HG03575 (cell line): ENCODE results near the gene PRKAR1B.

ENCODE experiments used
- ATAC-seq: cut with Tn5 transposase; IDR thresholded peaks from one replicate; pipeline ENCODE4 v1.9.1; 2021; ENCODE audit not compliant: unreplicated experiment, insufficient number of reproducible peaks, low FRiP score; ENCODE audit errors: extremely low read depth

The PRKAR1B gene

DNA sequence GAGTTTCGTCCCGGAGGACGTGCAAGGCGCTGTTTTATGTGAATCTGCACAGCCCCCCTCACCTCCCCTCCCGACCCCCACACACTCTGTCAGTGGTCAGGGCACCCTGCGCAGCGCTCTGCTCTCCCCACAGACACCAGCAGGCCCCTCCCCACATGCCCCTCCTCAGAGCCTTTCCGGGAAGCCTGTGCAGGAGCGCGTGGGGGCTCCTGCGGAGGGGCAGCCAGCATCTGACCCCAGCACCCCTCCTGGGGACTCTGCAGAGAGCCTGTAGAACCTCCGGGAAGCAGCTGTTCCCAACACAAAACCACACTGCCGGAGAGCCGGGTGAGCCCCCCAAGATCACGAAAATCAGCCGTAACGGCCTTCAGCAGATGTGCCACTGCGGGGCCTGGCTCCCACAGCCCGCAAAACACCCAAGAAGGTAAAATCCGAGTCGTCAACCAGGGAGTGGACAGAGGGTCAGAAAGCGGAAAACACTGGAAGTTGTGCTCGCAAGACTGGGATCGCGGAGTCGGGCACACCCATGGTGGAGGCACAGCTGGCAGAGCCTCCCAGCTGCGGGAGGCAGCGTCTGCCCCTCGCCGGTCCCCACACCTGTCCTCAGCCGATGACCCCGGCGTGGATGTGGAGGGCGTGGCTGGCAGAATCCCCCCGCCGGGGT, 153.7 kb downstream of the PRKAR1B start:
- ATAC-seq: no peak

DNA sequence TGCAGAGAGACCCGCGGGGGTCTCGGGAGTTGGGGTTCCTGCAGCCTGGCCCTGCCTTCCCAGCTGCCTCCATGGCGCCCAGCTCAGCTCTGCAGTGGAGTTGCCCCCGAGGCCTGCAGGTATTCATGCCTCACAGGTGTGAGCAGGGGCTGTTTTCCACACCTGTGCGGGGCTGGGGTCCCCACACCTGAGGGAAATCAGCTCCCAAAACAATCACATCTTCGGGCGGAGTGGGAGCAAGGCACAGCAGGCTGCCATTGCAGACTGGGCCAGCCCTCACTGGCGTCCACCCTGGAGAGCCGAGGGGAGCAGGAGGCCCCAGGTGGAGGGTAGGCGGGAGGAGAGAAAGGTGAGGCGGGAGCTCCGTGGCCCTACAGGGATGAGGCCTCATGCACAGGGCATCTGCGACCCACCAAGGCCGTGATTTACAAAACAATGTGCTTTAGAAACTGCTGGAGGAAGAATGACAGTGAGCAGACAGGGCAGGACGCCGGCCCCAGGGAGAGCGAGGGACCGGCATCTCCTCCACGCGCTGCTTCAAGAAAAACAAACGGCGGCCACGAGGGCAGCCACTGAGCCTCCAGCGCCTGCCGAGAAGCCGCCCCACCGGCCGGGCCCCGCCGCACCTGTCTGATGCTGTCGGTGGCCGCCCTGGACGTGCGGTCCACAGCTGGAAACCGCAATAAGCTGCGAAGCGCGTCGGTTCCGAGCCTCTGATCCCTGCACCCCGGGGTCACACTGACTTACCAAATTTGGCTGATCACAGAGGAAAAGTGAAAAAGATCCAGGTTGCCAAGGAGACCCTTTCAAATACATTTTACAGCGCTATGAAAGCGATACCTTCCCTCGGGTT, 154.4 kb downstream of the PRKAR1B start:
- ATAC-seq: no peak

DNA sequence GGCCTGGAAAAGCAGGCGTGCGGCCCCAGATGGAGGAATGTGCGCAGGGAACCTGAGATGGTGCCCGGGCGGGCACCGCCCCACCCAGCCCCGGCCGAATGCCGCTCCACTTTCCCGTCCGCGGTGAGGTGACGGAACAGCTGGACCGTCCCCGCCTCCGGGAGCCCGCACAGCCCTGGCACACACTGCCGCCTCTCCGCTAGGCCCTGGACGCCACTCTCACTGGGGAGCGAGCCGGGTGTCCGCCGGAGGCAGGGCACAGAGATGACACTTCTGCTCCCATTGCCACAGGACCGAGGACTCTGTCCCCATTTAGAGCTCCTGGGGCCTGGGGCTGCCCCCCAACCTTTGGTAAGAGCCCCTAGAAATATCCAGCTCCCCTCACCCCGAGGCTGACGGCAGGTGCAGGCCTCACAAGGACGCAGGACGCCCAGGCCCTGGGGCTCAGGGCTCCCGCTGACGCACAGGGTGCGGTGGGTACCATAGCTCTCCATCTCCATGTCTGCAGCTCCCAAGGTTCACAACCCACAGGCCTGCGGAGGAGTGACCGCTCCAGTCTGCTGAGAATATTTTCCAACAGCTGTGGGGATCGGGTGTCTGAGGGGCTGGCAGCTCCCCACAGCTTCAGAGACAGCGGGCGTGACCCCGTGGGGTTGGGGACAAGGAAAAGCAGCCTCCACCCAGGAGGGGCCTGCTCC, 155.2 kb downstream of the PRKAR1B start:
- no peak for ATAC-seq

DNA sequence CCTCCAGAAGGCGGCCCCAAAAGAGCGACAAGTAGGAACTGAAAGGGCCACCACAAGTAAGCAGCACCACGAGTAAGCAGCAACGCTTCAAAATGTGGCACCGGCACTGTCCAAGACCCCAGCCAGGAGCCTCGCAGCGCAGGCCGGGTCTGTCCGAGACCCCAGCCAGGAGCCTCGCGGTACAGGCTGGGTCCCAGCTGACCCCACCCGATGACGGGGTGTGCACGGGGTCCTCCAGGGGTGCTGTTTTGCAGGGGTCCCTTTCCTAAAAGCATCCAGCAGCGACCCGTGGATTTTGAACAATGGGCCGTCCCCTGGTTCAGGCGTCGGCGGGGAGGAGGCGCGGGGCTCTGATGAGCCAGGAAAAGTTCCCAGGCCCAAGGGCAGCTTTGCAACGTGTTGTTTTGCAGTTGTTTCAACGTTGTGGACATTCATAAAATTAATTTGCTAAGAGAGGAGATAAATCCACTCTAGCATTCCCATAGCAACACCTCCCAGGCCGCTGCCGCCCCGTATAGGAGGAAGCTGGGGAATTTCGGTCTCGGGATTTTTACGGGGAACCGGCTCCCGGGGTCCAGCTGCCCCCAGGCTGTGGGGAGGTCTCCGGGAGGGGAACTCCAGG, 155.9 kb downstream of the PRKAR1B start:
- ATAC-seq: no peak

DNA sequence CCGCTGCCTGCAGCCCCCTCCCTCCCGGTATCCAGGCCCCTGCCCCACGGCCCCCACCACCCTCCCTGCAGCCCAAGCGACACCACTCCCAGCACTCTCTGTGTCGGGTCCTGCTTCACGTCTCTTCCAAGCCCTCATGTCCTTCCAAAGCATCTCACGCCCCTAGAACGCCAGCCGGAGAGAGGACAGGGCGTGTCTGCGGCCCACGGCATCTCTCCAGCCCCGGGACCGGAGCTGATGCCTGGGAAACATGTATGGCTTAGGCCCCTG, 156.3 kb downstream of the PRKAR1B start:
- no peak for ATAC-seq

DNA sequence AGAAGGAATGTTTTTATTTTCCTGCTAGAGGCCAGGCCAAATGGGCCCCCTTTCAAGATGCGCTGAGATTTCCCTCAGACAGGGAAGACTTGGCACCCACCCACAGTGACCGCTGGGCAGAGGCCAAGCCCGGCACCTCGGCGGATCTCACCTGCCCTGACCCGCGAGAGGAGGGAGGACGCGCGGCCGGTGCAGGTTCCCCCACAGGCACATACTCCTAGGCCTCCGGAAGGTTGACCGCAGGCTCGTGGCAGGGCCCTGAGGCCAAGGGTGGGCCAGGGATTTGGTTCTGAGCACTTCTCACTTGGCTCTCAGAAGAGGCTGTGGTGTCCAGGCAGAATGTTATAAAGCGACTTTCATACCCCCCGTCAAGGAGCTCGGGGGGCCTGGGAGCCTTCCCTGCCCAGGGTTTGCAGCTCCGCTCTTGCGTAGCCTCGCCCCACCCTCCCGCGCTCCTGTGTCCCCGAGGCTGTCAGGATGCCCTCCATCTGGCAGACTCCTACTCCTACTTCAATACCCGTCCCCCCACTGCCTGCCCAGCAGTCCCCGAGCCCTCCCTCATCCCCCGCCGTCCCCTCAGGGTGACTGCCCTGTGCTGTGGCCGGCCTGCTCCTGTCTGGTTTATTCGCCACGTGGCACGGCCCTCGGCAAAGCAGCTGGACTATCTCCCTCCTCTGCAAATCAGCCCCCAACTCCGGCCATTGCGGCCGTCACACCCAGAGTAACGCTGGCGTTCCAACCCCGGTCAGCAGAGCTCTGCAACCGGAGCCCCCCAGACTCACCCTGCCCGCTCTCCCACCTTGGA, 156.9 kb downstream of the PRKAR1B start:
- ATAC-seq: no peak

DNA sequence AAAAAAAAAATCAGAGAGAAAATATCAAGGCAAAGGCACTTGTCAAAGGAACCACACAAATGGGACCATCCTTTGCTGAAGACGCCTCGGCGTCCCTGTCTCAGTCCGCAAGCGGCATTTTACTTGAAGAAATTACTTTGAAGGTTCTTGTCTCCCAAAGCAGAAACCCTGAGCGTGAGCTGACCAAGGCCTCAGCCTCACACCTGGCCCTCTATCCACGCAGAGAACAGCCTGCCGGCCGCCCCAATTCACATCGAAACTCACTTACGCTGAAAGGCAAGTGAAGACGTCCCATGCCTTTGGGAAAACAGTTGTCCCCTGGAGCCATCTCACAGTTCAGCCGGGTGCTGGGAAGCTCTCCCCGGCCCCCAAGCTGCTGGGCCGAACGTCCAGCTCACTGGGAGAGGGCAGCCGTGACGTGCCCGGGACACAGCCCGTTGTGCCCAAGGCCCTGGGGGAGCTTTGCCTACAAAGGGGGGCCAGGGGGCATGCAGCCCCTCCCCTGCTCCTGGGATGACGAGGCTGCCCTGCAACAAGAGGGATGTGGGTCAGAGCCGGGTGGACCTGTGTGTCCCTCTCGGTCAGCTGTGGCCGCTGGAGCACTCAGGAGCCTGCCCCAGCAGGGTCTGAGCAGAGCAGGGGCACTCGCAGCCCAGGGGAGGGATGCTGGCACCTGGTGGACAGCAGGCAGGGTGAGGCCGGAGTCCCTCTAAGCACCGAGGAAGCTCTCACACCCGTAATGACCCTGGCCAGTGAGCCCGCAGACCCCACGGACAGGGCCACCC, 157.8 kb downstream of the PRKAR1B start:
- ATAC-seq: no peak

DNA sequence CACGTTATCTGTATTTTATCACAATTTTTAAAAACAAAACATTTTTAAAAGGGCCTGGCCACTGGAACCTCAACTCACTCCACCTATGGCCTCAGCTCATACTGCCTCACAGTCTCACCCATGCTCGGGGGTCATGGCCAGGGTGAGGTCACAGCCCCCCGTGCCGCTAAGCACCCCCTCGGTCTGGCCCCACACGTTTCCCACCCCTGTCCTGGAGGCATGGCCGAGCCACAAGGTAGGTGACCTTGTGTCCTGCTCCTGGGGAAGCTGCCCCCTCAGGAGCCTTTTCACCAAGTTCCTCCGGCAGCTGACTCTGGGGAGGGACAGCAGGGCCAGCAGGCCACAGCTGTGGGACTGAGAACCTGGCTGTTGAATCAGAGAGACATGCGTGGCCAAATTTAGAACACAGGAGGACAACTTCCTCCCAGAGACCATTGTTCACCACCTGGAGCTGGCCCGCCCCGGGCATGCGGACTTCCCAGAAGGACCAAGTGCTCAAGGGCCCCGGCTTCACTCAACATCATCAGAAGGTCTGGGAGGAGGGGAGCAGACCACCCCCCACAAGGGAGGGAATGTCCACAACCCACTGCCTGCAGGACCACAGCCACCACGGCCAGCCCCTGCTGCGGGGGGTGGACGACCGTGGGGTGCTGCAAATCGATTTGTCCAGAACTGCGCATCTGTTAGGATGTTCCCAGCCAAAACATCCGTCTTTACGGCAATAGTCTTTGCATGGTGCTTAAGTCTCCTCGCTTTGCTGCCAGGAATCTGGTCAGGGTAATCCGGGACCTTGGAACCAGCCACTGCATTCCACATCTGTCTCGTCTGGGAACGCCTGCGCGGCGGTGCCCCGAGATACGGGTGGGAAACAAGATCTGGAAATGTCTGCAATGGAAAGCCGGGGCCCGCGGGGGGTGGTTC, 158.8 kb downstream of the PRKAR1B start:
- ATAC-seq: no peak

DNA sequence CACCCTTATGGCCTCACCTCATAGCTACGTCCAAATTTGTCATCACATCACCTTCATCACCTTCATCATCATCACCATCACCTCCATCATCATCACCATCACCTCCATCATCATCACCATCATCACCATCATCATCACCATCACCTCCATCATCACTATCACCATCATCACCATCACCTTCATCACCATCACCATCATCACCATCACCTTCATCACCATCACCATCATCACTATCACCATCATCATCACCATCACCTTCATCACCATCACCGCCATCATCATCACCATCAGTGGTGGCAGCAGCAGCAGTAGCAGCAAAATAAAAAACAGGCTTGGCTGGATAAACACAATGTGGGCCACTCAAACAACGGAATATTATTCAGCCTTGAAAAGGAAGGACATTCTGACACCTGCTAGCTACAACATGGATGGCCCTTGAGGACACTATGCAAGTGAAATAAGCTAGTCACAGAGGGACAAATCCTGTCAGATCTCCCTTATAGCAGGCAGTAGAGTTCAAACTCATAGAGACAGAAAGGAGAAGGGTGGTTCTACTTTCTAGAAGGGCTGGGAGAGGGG, 159.7 kb downstream of the PRKAR1B start:
- no peak for ATAC-seq

DNA sequence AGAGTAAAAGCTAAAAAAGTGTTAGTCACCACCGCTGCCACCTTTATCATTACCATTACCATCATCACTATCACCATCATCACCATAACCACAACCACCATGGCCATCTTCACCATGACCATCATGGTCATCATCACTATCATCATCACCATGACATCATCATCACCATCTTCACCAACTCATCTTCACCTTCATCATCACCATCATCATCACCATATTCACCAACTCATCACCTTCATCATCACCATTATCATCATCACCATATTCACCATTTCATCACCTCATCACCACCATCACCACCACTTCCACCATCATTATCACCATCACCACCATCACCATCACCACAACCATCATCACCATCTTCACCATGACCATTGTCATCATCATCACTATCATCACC, 161.0 kb downstream of the PRKAR1B start:
- ATAC-seq: no peak

DNA sequence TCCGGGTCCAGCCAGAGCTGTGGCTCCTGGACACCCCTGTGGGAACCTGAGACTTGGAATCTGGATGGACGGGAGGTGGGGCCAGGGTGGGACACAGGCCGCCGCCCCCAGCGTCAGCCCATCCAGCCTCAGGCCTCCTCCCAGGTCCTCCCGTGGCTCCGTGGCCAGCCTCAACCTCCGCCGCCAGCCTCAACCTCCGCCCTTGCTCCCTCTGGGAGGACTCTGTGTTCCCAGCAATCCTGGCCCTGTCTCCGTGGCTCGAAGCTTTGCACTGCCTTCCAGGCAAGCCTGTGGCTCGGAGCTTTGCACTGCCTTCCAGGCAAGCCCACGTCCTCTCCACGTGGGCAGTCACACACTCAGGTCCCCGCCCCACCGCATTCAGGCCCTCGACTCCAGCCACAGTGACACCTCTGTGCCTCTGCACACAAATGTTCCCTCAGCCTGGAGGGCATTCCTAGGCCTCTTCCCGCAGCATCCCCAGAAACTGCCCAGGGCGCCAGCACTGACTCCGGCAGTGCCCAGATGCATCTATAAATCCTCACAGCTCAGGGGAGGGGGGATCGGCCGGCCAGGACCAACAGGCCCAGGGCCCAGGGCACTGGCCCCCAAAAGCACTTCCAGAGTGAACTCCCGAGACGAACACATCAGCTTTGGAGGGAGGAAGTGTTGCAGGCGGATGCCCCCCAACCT, 162.8 kb downstream of the PRKAR1B start:
- no peak for ATAC-seq

DNA sequence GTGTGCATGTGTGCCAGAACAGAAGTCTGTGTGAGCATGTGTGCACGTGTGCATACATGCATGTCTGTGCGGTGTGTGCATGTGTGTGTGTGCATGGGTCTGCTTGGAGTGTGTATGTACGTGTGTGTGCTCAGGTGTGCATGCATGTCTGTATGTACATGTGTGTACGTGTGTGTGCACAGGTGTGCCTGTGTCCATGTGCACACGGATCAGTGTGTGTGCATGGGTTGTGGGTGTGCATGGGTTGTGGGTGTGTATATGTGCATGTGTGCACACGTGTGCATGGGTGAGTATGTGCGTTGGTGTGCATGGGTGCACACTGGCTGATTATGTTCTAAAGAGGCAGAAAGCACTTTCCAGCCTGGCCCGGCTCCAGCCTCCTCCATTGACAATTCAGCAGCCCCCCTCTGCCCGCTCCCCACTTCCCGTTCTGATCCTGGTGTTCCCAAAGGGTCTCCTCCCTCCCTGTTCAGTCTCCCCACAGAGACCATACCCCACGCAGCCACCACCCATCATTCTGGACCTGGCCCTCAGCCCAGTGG, 163.4 kb downstream of the PRKAR1B start:
- ATAC-seq: no peak

DNA sequence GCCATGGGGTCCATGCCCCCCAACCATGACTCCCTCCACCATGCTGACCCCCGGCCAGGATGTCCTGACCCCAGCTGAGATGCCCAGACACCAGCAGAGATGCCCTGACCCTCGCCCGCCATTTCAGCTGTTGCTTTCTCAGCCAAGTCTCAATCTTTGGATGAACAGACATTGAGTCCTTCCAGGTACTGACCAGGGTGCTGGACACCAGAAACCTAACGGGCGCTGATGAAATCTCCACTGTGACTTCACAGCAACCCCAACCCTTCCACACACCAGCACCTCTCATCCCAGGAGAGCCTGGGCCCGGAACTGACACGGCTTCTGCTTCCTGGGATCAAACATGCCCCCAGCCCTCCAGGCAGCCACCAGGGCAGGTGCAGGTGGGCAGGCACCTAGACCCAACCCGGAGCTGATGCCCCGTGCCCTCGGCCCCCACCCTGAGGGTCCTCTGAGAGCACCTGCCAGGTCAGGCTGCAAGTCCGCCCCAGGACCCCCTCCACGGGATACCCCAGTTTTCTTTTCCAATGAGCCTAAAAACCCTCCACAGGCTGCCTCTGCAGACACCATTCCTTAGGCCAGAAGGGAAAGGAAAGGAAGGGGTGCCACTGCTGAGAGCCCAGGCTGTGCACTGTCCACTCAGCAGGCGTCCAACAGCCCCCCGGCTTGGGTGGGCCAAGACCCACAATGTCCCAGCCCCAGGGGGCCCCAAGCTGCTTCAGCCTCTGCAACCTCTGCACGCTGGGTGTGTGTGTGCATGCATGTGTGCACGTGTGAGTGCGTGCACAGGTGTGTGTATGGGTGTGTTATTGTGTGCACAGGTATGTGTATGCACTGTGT, 164.1 kb downstream of the PRKAR1B start:
- ATAC-seq: no peak

DNA sequence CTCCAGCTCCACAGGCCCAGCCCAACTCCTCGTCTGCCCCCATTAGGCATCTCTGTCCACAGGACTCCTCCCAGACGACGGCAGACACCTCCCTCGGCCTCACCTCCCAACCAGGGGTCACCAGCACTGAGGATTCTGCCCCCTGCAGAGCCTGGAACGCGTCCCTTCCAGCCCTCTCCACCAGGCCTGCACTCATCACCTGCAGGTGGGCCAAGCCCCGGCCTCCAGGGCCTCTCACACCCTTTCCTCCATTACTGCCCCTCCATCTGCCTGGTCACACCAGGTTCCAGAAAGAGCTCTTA, 164.8 kb downstream of the PRKAR1B start:
- ATAC-seq: no peak

DNA sequence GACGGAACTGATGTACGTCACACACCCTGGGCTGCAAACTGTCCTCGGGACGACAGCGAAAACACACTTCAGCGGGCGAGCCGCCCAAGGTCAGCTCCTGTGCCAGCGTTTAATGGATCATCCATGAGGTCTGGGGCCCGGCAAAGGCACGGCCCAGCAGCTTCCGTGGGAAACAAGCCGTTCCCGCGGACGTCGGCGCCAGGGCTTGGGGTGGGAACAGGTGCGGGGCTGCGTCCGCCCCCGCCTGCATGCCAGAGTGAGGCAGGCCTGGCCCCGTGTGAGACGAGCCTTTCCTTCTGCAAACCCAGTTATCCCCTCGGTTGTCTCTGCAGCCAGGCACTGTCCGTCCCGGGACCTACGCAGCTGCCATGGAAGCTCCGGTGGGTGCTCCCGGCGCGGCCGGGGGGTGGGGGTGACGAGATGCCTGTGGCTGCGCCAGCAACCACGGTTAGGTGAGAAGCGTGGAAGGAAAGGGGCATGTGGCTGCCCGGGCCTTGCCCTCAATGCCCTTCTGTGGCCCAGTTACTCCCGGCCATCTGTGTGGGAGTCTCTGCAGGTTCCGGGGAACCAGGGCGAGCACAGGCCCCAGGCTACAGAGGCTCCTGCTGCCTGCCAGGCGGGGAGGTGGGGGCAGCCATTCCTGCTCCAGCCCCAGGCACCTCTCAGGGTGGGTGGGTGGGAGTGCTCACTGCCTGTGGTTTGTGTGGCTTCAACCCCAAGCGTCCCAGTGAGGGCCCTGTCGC, 165.3 kb downstream of the PRKAR1B start:
- no peak for ATAC-seq
